Neutrophil (primary cell): Measurements from ENCODE around the gene KIF25.

ENCODE experiments used
- H3K27ac ChIP-seq: fragments of 200-600 bp; sonication (generic); 2 replicates; pipeline ENCODE4 v1.5.1; 2016; ENCODE audit warnings: mild to moderate bottlenecking, moderate library complexity
- H3K27me3 ChIP-seq: fragments of 200-600 bp; sonication (generic); 2 replicates; pipeline ENCODE4 v1.6.0; 2016; ENCODE audit warnings: mild to moderate bottlenecking
- H3K36me3 ChIP-seq: fragments of 200-600 bp; sonication (generic); 2 replicates; pipeline ENCODE4 v1.5.1; 2017
- H3K4me1 ChIP-seq, 2 experiments: fragments of 200-600 bp in 1 of 2; sonication (generic) in 1 of 2; 1 replicate in 1 of 2; 2 replicates in 1 of 2; pipeline versions ENCODE4 v1.5.1 to v1.6.1; 2013 to 2016; ENCODE audit warnings: low read depth in 1 of 2, low read length in 1 of 2, mild to moderate bottlenecking in 1 of 2, moderate library complexity in 1 of 2; ENCODE audit not compliant: control insufficient read depth in 1 of 2, insufficient read depth in 1 of 2
- H3K4me3 ChIP-seq, 2 experiments: fragments of 200-600 bp in 1 of 2; sonication (generic) in 1 of 2; 1 replicate in 1 of 2; 2 replicates in 1 of 2; pipeline ENCODE4 v1.5.1; 2013 to 2016; ENCODE audit warnings: low read depth in 1 of 2, low read length in 1 of 2, mild to moderate bottlenecking in 1 of 2, moderate library complexity in 1 of 2
- H3K9me3 ChIP-seq: fragments of 200-600 bp; sonication (generic); 2 replicates; pipeline ENCODE4 v1.5.1; 2016
- TF ChIP-seq, protein P1 (sequence below): fragments of 200-600 bp; sonication (generic); IDR thresholded peaks from 2 replicates; pipeline ENCODE4 v1.5.1; 2016; ENCODE audit warnings: antibody characterized with exemption

Gene KIF25

DNA sequence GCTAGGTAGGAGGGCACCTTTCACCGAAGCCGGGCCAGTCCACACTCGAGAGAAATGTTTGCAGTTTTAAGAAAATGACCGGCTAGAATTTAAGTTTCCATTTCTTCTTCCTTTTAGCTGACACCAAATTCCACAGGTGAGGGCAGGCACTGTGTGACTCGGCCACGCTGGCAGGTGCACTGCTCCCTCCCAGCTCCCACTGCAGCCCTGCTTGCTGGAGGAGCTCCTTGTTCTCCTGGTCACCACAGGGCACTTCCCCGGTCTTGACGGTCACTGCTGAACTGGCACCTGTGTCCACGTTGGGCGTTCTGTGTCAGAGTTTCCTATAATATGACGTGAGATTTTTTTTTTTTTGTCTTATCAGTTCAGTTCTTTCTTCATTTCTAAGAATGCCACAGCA, 3.6 kb upstream of the KIF25 start:
- H3K27ac ChIP-seq: no peak overlapping the region
- H3K4me3 ChIP-seq: no peak overlapping the region
- H3K36me3 ChIP-seq: no peaks in the 10 kb centered on the region
- no peaks in the 10 kb centered on the region for H3K27me3 ChIP-seq
- TF ChIP-seq, protein P1, sequence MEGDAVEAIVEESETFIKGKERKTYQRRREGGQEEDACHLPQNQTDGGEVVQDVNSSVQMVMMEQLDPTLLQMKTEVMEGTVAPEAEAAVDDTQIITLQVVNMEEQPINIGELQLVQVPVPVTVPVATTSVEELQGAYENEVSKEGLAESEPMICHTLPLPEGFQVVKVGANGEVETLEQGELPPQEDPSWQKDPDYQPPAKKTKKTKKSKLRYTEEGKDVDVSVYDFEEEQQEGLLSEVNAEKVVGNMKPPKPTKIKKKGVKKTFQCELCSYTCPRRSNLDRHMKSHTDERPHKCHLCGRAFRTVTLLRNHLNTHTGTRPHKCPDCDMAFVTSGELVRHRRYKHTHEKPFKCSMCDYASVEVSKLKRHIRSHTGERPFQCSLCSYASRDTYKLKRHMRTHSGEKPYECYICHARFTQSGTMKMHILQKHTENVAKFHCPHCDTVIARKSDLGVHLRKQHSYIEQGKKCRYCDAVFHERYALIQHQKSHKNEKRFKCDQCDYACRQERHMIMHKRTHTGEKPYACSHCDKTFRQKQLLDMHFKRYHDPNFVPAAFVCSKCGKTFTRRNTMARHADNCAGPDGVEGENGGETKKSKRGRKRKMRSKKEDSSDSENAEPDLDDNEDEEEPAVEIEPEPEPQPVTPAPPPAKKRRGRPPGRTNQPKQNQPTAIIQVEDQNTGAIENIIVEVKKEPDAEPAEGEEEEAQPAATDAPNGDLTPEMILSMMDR: no peak
- no peaks in the 10 kb centered on the region for H3K4me1 ChIP-seq
- no peaks in the 10 kb centered on the region for H3K9me3 ChIP-seq

DNA sequence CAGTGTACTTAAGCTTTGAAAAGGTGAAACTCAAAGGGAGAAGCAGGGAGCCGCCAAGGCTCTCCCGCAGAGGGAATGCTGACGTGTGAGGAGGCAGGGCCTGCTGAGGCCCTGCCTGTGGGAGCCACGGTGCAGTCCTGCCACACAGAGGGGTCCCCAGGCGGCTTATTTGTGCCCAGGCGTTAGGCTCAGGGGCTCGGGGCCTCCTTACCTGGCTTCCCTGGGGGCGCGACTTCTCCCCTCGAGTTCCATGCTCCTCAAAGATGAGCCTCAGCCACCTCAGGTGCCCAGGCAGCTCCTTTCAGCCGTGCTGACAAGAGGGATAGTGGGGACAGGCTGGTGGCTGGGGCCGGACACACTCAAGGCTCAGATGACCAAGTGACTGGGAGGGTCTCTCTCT, 2.2 kb upstream of the KIF25 start:
- Histone ChIP-seq H3K27ac (no peak overlapping the region), H3K4me1 (no peaks in the 10 kb centered on the region), H3K27me3 (no peaks in the 10 kb centered on the region), H3K4me3 (no peak overlapping the region), H3K36me3 (no peaks in the 10 kb centered on the region), H3K9me3 (no peaks in the 10 kb centered on the region)
- TF ChIP-seq, protein P1: no peak

DNA sequence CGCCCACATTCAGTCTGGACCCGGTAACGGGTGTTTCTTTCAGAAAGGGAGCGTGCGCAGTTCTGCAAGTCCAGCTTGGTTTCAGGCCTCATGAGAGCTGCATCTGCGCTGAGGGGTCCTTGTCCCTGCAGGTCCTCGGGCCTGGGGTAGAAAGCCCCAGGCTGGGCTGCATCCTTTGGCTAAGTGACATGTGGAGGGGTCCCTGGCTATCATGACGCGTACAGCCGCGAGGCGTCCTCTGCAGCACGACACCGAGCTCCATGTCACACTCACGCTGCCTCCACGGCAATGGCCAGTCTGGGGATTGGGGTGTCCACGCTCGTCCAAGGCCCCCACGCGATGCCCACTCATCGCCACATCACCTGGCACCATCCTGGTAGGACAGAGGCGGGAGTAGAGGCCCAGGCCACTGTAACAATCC, 1.7 kb upstream of the KIF25 start:
- H3K4me1 ChIP-seq: no peaks in the 10 kb centered on the region
- TF ChIP-seq, protein P1: no peak
- H3K27ac ChIP-seq: no peak overlapping the region
- H3K4me3 ChIP-seq: no peak overlapping the region
- H3K27me3 ChIP-seq: no peaks in the 10 kb centered on the region
- no peaks in the 10 kb centered on the region for H3K9me3 ChIP-seq
- H3K36me3 ChIP-seq: no peaks in the 10 kb centered on the region

DNA sequence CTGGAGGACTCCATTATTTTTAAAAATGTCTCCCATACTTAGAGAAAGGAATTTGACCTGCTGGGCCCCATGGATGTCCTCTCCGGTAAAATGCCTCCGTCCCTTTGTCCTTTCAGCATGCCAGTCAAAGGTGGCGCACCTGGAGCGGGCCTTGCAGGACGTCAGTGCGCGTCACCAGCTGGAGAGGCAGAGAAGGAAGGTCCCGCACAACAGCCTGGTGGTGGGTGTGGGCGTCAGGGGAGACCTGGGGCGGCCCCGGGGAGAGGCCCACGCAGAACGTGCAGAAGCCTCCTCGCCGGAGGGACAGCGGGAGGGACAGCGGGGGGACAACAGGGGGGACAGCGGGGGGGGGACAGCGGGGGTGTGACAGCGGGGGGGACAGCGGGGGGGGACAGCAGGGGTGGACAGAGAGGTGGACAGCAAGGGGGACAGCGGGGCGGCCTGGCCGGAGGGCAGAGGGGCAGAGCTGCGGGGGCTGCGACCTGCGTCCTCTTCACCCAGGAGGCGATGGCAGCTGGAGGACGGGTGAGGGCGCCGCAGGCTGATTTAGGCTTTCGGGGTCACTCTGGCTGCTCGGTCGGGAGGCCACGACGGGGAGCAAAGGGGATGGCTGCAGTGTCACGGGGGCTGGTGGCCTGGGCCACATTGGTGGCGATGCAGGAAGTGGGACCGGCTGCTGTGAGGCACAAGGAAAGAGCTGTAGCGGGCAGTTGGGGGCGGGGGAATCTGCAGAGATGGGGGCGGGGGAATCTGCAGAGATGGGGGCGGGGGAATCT, 859 bp upstream of the KIF25 start:
- Histone ChIP-seq H3K4me1 (no peaks in the 10 kb centered on the region), H3K9me3 (no peaks in the 10 kb centered on the region), H3K27ac (no peak overlapping the region), H3K4me3 (no peak overlapping the region), H3K27me3 (no peaks in the 10 kb centered on the region), H3K36me3 (no peaks in the 10 kb centered on the region)
- TF ChIP-seq, protein P1: no peak

DNA sequence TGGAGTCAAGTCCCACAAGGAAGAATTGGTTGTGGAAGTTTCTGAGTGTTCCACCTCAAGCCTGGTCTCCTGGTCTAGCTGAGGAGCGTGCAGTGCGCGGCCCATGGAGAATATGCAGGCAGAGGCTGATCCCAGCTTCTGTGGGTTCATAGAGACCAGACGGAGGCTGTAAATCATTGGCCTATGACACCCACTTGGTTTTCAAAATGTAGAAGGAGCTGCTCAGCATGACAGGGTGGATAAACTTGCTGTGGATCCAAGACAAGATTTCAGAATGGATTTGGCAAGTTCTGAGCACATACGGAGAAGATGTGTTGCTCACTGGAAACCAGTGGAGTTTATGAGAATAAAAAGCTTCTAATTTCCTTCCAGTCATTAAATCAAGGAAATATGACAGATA, 744 bp downstream of the KIF25 start:
- H3K4me1 ChIP-seq: no peaks in the 10 kb centered on the region
- H3K9me3 ChIP-seq: no peaks in the 10 kb centered on the region
- no peak overlapping the region for H3K27ac ChIP-seq
- TF ChIP-seq, protein P1: no peak
- no peaks in the 10 kb centered on the region for H3K36me3 ChIP-seq
- H3K27me3 ChIP-seq: no peaks in the 10 kb centered on the region
- H3K4me3 ChIP-seq: no peak overlapping the region
